ENCODE data around the gene PARP11. TPM values are rescaled to one million over a fixed set of nuclear protein-coding genes. Genes with fewer than 3 reads are reported as not detected.

Gene PARP11
- total RNA-seq, 1 experiment from 2014 or later = 2.7 TPM

DNA sequence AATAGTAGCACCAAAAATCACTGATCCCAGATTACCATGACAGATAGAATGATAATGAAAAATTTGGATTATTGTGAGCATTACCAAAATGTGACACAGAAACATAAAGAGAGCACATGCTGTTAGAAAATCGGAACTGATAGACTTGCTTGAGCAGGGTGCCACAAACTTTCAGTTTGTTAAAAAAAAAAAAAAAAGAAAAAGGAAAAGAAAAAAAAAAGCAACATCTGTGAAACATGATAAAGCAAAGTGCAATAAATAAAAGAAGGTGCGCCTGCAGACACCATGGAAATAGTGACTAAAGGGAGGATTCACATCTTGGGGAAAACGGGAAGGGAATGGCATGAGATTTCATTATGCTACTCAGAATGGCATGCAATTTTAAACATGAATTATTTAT, 6.6 kb upstream of the PARP11 start:
- DNase-seq (ENCODE audit: low read depth, low spot score) (no peak), ATAC-seq (no peak)
- no peak overlapping the region for H2AFZ ChIP-seq (ENCODE audit: low read depth, low read length, poor library complexity, severe bottlenecking)
- CTCF ChIA-PET = no interaction called here
- no peaks in the 10 kb centered on the region for H3K9me2 ChIP-seq (ENCODE audit: insufficient read depth)
- H3K9me3 ChIP-seq (ENCODE audit: control insufficient read depth in 1 of 2, insufficient read depth in 1 of 2, low read depth in 1 of 2, low read length in 2 of 2) = no peaks in the 10 kb centered on the region; a peak in 1 of 4 replicates
- intact Hi-C loops (cut with micrococcal nuclease) = loop anchor here (10.0 kb wide), 1 partner anchor 645 kb away; no protein-coding TSS in a partner anchor
- H3K4me2 ChIP-seq (ENCODE audit: low read length) = no peak overlapping the region
- POLR2A ChIA-PET = no interaction called here
- BruUV-seq (replicated peaks) = no TSS peak
- RAD21 ChIA-PET (ENCODE audit: low non-redundant PET in 1 of 2, low total read pairs in 2 of 2, uncharacterized antibody in 2 of 2, unreplicated experiment in 2 of 2) = no interaction called here
- no peak overlapping the region for H3K9ac ChIP-seq (ENCODE audit: low read length)
- H3K4me3 ChIP-seq (replicated peaks in 1 of 2; ENCODE audit: low read depth in 1 of 2, low read length in 2 of 2) = no peak overlapping the region
- no peaks in the 10 kb centered on the region for H4K20me1 ChIP-seq (ENCODE audit: insufficient read depth)
- no peaks in the 10 kb centered on the region for H3K36me3 ChIP-seq (ENCODE audit: control insufficient read depth in 1 of 2, insufficient read depth in 2 of 2, low read length in 2 of 2)
- H3K4me1 ChIP-seq (ENCODE audit: control insufficient read depth in 1 of 2, insufficient read depth in 2 of 2, low read length in 2 of 2) = no peaks in the 10 kb centered on the region
- TF ChIP-seq, protein P1, sequence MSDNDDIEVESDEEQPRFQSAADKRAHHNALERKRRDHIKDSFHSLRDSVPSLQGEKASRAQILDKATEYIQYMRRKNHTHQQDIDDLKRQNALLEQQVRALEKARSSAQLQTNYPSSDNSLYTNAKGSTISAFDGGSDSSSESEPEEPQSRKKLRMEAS (IDR thresholded peaks at IDR 0.05) = no peak
- TF ChIP-seq, protein P2, sequence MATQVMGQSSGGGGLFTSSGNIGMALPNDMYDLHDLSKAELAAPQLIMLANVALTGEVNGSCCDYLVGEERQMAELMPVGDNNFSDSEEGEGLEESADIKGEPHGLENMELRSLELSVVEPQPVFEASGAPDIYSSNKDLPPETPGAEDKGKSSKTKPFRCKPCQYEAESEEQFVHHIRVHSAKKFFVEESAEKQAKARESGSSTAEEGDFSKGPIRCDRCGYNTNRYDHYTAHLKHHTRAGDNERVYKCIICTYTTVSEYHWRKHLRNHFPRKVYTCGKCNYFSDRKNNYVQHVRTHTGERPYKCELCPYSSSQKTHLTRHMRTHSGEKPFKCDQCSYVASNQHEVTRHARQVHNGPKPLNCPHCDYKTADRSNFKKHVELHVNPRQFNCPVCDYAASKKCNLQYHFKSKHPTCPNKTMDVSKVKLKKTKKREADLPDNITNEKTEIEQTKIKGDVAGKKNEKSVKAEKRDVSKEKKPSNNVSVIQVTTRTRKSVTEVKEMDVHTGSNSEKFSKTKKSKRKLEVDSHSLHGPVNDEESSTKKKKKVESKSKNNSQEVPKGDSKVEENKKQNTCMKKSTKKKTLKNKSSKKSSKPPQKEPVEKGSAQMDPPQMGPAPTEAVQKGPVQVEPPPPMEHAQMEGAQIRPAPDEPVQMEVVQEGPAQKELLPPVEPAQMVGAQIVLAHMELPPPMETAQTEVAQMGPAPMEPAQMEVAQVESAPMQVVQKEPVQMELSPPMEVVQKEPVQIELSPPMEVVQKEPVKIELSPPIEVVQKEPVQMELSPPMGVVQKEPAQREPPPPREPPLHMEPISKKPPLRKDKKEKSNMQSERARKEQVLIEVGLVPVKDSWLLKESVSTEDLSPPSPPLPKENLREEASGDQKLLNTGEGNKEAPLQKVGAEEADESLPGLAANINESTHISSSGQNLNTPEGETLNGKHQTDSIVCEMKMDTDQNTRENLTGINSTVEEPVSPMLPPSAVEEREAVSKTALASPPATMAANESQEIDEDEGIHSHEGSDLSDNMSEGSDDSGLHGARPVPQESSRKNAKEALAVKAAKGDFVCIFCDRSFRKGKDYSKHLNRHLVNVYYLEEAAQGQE (IDR thresholded peaks at IDR 0.05; ENCODE audit: low read depth) = no peak
- no peak for TF ChIP-seq POLR2A (IDR thresholded peaks at IDR 0.05; ENCODE audit: borderline replicate concordance, extremely low read depth, insufficient read depth, insufficient read length)
- no peak for TF ChIP-seq JUND (IDR thresholded peaks at IDR 0.05)
- TF ChIP-seq SRF (IDR thresholded peaks at IDR 0.05; ENCODE audit: low read depth) = no peak
- TF ChIP-seq ZNF274 (IDR thresholded peaks at IDR 0.05; ENCODE audit: low read depth, low read length) = no peak
- TF ChIP-seq ELF1 (IDR thresholded peaks at IDR 0.05; ENCODE audit: borderline replicate concordance, low read depth) = no peak
- TF ChIP-seq EZH2 (IDR thresholded peaks at IDR 0.05) = no peak
- peaks cover 32% of the 10 kb centered on the region for H3K27me3 ChIP-seq (ENCODE audit: insufficient read depth, low read length)
- H3K79me2 ChIP-seq (ENCODE audit: insufficient read depth, low read length) = no peaks in the 10 kb centered on the region
- no peak overlapping the region for H3K27ac ChIP-seq (ENCODE audit: low read depth, low read length)

Measured in HCT116 (cell line).